Suprapubic skin (tissue), 4 donors: ENCODE data around the gene FAF1. TPM values are rescaled to one million over a fixed set of nuclear protein-coding genes. Genes with fewer than 3 reads are reported as not detected.

ENCODE experiments used
- DNase-seq, 2 donors: peaks; one replicate each; pipeline ENCODE4 v3.0.0-alpha.2; 2019; ENCODE audit warnings: low spot score in 2 of 2
- H3K27ac ChIP-seq: fragments of 200-600 bp; sonication (generic); one replicate; pipeline ENCODE4 v1.5.1; 2019
- H3K27me3 ChIP-seq: fragments of 200-600 bp; sonication (generic); one replicate; pipeline ENCODE4 v1.5.1; 2019
- H3K36me3 ChIP-seq: fragments of 200-600 bp; sonication (generic); one replicate; pipeline ENCODE4 v1.5.1; 2019
- H3K4me1 ChIP-seq: fragments of 200-600 bp; sonication (generic); one replicate; pipeline ENCODE4 v1.5.1; 2019
- H3K4me3 ChIP-seq: fragments of 200-600 bp; sonication (generic); one replicate; pipeline ENCODE4 v1.5.1; 2019; ENCODE audit warnings: mild to moderate bottlenecking
- H3K9me3 ChIP-seq: fragments of 200-600 bp; sonication (generic); one replicate; pipeline ENCODE4 v1.5.1; 2019
- CTCF ChIP-seq, 2 donors: fragments of 200-600 bp in 1 of 2; fragments of 450-650 bp in 1 of 2; sonication (generic) in 1 of 2; IDR thresholded peaks; one replicate each; pipeline ENCODE4 v1.5.1; 2016 to 2019; ENCODE audit warnings: antibody characterized with exemption in 2 of 2, mild to moderate bottlenecking in 1 of 2, moderate library complexity in 1 of 2
- EP300 ChIP-seq: sonication (generic); formaldehyde crosslinking; IDR thresholded peaks from one replicate; pipeline ENCODE4 v1.6.1; 2017; ENCODE audit warnings: antibody characterized with exemption
- POLR2A ChIP-seq, 2 donors: fragments of 450-650 bp; IDR thresholded peaks; one replicate each; pipeline ENCODE4 v1.6.1; 2017; ENCODE audit warnings: antibody characterized with exemption in 2 of 2, mild to moderate bottlenecking in 2 of 2, moderate library complexity in 2 of 2
- POLR2AphosphoS5 ChIP-seq, 3 donors: sonication (generic); formaldehyde crosslinking; IDR thresholded peaks; one replicate each; pipeline ENCODE4 v1.6.1; 2017; ENCODE audit warnings: antibody characterized with exemption in 3 of 3
- WGBS: methylation state at CpG from one replicate; pipeline ENCODE4 v1.1.5; 2018; 5-methylcytosine and 5-hydroxymethylcytosine counted together
- total RNA-seq, 4 donors: library from RNA; depleted of rRNA; stranded (reverse); fragments of >200 nt; gene quantifications; one replicate each; pipeline ENCODE4 v1.1.0, GENCODE V29; 2016

The FAF1 gene
- total RNA-seq, 4 donors from 2014 or later = 35.1 to 61.6 (median 45.4) TPM

GRCh38 chr1:50667272-50667671, 292.8 kb downstream of the FAF1 start:
- 69% methylated on average over 2 of the region's 2 CpGs for WGBS
- H3K27ac ChIP-seq = no peak overlapping the region
- H3K36me3 ChIP-seq = peaks cover 4% of the 10 kb centered on the region
- TF ChIP-seq EP300 (no peak), POLR2A (IDR thresholded peaks at IDR 0.05) (no peak), CTCF (IDR thresholded peaks at IDR 0.05) (no peak), POLR2AphosphoS5 (IDR thresholded peaks at IDR 0.05) (no peak)
- no peaks in the 10 kb centered on the region for H3K9me3 ChIP-seq
- peaks cover 5% of the 10 kb centered on the region for H3K4me1 ChIP-seq
- H3K4me3 ChIP-seq = no peak overlapping the region
- DNase-seq = no peak
- no peaks in the 10 kb centered on the region for H3K27me3 ChIP-seq

- peaks cover 5% of the 10 kb centered on the region for H3K4me1 ChIP-seq
- H3K4me3 ChIP-seq = no peak overlapping the region
- no peaks in the 10 kb centered on the region for H3K9me3 ChIP-seq
- no peak for TF ChIP-seq EP300
- H3K27me3 ChIP-seq = no peaks in the 10 kb centered on the region
- DNase-seq = no peak
- H3K27ac ChIP-seq = no peak overlapping the region
- peaks cover 1% of the 10 kb centered on the region for H3K36me3 ChIP-seq
Observed at GRCh38 chr1:50666849-50667248, 293.2 kb downstream of the FAF1 start.

- Histone ChIP-seq H3K27me3 (no peaks in the 10 kb centered on the region), H3K36me3 (no peaks in the 10 kb centered on the region), H3K4me1 (peaks cover 5% of the 10 kb centered on the region), H3K9me3 (no peaks in the 10 kb centered on the region), H3K27ac (no peak overlapping the region), H3K4me3 (no peak overlapping the region)
- WGBS = 90% methylated on average over 2 of the region's 2 CpGs
- TF ChIP-seq EP300 = no peak
- no peak for TF ChIP-seq POLR2AphosphoS5 (IDR thresholded peaks at IDR 0.05)
- TF ChIP-seq CTCF (IDR thresholded peaks at IDR 0.05) = no peak
- TF ChIP-seq POLR2A (IDR thresholded peaks at IDR 0.05) = no peak
- no peak for DNase-seq
Observed at GRCh38 chr1:50665413-50665812, 294.7 kb downstream of the FAF1 start.

GRCh38 chr1:50661626-50662025, 298.4 kb downstream of the FAF1 start:
- H3K27ac ChIP-seq = no peak overlapping the region
- no peaks in the 10 kb centered on the region for H3K27me3 ChIP-seq
- DNase-seq = no peak
- WGBS = 90% methylated on average over 5 of the region's 5 CpGs
- H3K9me3 ChIP-seq = no peaks in the 10 kb centered on the region
- H3K4me1 ChIP-seq = no peaks in the 10 kb centered on the region
- no peak overlapping the region for H3K4me3 ChIP-seq
- TF ChIP-seq POLR2A (IDR thresholded peaks at IDR 0.05) (no peak), CTCF (IDR thresholded peaks at IDR 0.05) (no peak), EP300 (no peak), POLR2AphosphoS5 (IDR thresholded peaks at IDR 0.05) (no peak)
- H3K36me3 ChIP-seq = no peaks in the 10 kb centered on the region

- DNase-seq = no peak
- Histone ChIP-seq H3K27me3 (no peaks in the 10 kb centered on the region), H3K27ac (no peak overlapping the region), H3K4me3 (no peak overlapping the region), H3K36me3 (peaks cover 9% of the 10 kb centered on the region), H3K9me3 (no peaks in the 10 kb centered on the region), H3K4me1 (no peaks in the 10 kb centered on the region)
- TF ChIP-seq CTCF (IDR thresholded peaks at IDR 0.05) = no peak
- TF ChIP-seq EP300 = no peak
- WGBS = 84% methylated on average over 2 of the region's 2 CpGs
Observed at GRCh38 chr1:50659107-50659662, 300.9 kb downstream of the FAF1 start.

GRCh38 chr1:50658459-50659076, 301.5 kb downstream of the FAF1 start:
- H3K4me1 ChIP-seq = no peaks in the 10 kb centered on the region
- peaks cover 9% of the 10 kb centered on the region for H3K36me3 ChIP-seq
- no peak overlapping the region for H3K27ac ChIP-seq
- H3K4me3 ChIP-seq = no peak overlapping the region
- no peaks in the 10 kb centered on the region for H3K27me3 ChIP-seq
- 44% methylated on average over 2 of the region's 2 CpGs for WGBS
- TF ChIP-seq CTCF (IDR thresholded peaks at IDR 0.05) = no peak
- TF ChIP-seq EP300 = no peak
- TF ChIP-seq POLR2AphosphoS5 (IDR thresholded peaks at IDR 0.05) = no peak
- TF ChIP-seq POLR2A (IDR thresholded peaks at IDR 0.05) = no peak
- H3K9me3 ChIP-seq = no peaks in the 10 kb centered on the region
- DNase-seq = no peak
